ENCODE results near the gene CDC73. TPM values are rescaled to one million over a fixed set of nuclear protein-coding genes. Genes with fewer than 3 reads are reported as not detected.

CDC73 gene
- total RNA-seq, 4 donors from 2014 or later = 42.7 to 73.3 (median 53.7) TPM

DNA sequence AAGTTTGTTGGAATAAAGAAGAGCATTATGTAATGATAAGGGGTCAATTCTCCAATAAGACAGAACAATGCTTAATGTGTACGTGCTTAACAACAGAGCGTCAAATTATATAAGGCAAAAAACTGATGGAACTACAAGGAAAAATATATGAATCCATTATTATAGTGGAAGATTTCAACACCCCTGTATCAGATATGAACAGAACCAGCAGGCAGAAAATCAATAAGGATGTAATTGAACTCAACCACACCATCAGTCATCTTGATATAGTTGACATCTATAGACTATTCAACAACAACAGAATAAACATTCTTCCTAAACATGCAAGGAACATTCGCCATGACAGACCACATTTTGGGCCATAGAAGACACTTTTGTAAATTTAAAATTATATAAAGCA is 3.6 kb upstream of the CDC73 start:
- Histone ChIP-seq H3K4me1 (peaks cover 2 to 33% (median 7%) of the 10 kb centered on the region in 3 donors), H3K9me3 (no peaks in the 10 kb centered on the region), H3K4me3 (no peak overlapping the region), H3K27me3 (no peaks in the 10 kb centered on the region), H3K36me3 (no peaks in the 10 kb centered on the region), H3K27ac (no peak overlapping the region)
- no peak for TF ChIP-seq POLR2A (IDR thresholded peaks at IDR 0.05)
- TF ChIP-seq, protein P1, sequence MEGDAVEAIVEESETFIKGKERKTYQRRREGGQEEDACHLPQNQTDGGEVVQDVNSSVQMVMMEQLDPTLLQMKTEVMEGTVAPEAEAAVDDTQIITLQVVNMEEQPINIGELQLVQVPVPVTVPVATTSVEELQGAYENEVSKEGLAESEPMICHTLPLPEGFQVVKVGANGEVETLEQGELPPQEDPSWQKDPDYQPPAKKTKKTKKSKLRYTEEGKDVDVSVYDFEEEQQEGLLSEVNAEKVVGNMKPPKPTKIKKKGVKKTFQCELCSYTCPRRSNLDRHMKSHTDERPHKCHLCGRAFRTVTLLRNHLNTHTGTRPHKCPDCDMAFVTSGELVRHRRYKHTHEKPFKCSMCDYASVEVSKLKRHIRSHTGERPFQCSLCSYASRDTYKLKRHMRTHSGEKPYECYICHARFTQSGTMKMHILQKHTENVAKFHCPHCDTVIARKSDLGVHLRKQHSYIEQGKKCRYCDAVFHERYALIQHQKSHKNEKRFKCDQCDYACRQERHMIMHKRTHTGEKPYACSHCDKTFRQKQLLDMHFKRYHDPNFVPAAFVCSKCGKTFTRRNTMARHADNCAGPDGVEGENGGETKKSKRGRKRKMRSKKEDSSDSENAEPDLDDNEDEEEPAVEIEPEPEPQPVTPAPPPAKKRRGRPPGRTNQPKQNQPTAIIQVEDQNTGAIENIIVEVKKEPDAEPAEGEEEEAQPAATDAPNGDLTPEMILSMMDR (IDR thresholded peaks at IDR 0.05) = no peak
- no peak for TF ChIP-seq EP300 (IDR thresholded peaks at IDR 0.05)
- no peak for TF ChIP-seq POLR2AphosphoS5 (IDR thresholded peaks at IDR 0.05)
- no peak for ATAC-seq
- 75 to 93% methylated on average over 3 of the region's 3 CpGs for WGBS, 2 donors (ENCODE audit: low coverage in 1 of 2)

DNA sequence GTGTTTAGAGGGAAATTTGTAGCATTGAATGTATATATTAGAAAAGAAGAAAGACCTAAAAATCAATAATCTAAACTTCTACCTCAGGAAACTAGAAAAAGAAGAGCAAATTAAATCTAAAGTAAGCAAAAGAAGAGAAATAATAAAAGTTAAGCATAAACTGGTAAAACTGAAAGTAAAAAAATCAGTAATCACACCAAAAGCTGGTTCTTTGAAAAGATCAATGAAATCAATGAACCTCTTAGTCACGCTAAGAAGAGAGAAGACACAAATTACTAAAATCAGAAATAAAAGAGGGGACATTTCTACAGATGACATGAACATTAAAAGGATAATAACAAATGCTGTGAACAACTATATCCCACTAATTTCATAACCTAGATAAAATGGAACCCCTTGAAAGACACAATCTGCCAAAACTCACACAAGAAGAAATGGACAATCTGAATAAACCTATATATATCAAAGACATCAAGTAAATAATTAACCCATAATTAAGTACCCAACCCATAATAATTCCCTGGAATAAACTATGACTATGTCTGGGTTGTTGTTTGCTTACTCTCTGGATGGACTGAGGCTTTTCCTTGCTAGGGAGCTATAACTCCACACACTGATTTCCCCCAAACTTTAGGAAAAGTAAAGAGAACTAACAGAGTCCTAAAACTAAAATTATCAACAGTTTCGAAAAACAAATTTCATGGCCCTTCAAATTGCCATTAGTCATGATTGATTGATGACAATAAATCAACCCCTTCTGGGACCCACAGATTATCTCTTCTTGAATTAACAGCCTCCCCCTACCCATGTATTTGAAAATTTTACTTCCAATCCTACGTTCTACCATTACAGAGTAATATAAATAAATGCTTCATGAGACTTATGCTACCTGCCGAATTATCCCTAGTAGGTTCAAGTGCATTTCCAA is 2.8 kb upstream of the CDC73 start:
- TF ChIP-seq EP300 (IDR thresholded peaks at IDR 0.05) (no peak), POLR2A (IDR thresholded peaks at IDR 0.05) (no peak), POLR2AphosphoS5 (IDR thresholded peaks at IDR 0.05) (no peak)
- TF ChIP-seq, protein P1 (IDR thresholded peaks at IDR 0.05) = no peak
- ATAC-seq = no peak

DNA sequence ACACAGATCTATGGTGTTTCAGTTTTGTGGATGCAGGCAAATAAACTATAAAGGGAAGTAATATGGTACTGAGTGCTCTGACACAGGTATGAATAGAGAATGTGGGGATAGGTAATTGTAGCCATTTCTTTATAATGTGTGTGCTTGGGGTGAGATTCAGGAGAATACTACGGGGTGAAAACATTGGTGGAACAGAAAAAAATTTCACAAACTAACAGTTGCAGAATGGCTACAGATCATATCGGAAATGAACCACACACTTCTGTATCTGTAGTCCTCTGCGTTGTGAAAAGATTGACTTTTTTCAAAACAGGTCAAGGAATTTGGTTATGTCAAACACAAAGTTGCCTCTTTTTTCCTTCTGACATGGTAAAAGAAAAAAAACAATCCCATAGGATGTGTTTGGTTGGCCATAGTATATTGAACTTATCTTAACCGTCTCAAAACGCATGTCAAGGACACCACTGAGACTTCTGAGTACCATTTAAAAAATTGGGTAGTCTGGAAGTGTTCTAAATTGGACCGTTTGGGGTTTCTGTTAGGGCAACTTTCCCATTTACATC is 1.1 kb upstream of the CDC73 start:
- ATAC-seq = no peak
- H3K27me3 ChIP-seq = no peaks in the 10 kb centered on the region
- peaks cover 7 to 40% (median 16%) of the 10 kb centered on the region in 3 donors for H3K4me1 ChIP-seq
- TF ChIP-seq, protein P1 (IDR thresholded peaks at IDR 0.05) = no peak
- no peak for TF ChIP-seq POLR2A (IDR thresholded peaks at IDR 0.05)
- TF ChIP-seq EP300 (IDR thresholded peaks at IDR 0.05) = no peak
- no peak for TF ChIP-seq POLR2AphosphoS5 (IDR thresholded peaks at IDR 0.05)
- 70 to 77% methylated on average over 6 of the region's 6 CpGs for WGBS, 2 donors (ENCODE audit: low coverage in 1 of 2)
- H3K9me3 ChIP-seq = no peaks in the 10 kb centered on the region
- H3K36me3 ChIP-seq = peaks cover 0 to 6% of the 10 kb centered on the region in 2 donors
- H3K4me3 ChIP-seq = peak overlapping the region in 1 of 2 donors; percentile 84
- peak overlapping the region in 1 of 4 donors; percentile 93 for H3K27ac ChIP-seq

More for the DNA sequence above, 2.8 kb upstream of the CDC73 start:
- peaks cover 7 to 40% (median 9%) of the 10 kb centered on the region in 3 donors for H3K4me1 ChIP-seq
- no peaks in the 10 kb centered on the region for H3K27me3 ChIP-seq
- no peak overlapping the region for H3K4me3 ChIP-seq
- WGBS, 2 donors (ENCODE audit: low coverage in 1 of 2) = 79 to 80% methylated on average over 4 of the region's 4 CpGs
- no peaks in the 10 kb centered on the region for H3K36me3 ChIP-seq
- no peaks in the 10 kb centered on the region for H3K9me3 ChIP-seq
- no peak overlapping the region for H3K27ac ChIP-seq

DNA sequence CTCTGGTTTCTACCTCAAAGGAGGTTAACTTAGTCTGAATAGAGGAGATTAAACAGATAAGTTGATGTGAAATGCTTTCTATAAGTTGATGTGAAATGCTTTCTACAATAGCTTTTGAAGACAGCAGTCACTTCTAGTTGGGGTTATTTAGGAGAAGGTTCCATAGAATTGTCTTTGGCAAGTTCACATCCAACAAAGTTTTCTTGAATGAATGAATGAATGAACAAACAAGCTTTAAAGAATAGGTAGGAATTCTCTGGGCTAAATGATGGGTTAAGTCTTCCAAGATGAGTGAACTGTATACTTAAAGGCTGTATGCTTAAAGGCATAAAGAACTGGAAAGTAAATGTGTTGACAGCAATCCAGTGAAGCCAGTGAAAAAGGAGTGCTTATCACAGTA is 1.9 kb downstream of the CDC73 start:
- no peaks in the 10 kb centered on the region for H3K27me3 ChIP-seq
- TF ChIP-seq, protein P1 (IDR thresholded peaks at IDR 0.05) = no peak
- no peak for TF ChIP-seq POLR2AphosphoS5 (IDR thresholded peaks at IDR 0.05)
- no peak for TF ChIP-seq POLR2A (IDR thresholded peaks at IDR 0.05)
- TF ChIP-seq EP300 (IDR thresholded peaks at IDR 0.05) = no peak
- H3K4me3 ChIP-seq = no peak overlapping the region
- ATAC-seq = no peak
- peaks cover 2 to 64% (median 16%) of the 10 kb centered on the region in 3 donors for H3K4me1 ChIP-seq
- H3K9me3 ChIP-seq = no peaks in the 10 kb centered on the region
- no peak overlapping the region for H3K27ac ChIP-seq
- H3K36me3 ChIP-seq = peaks cover 0 to 19% of the 10 kb centered on the region in 2 donors
